GM03348 (cell line): ENCODE measurements around the gene CHRD.

ENCODE experiments used
- DNase-seq: peaks from one replicate; pipeline ENCODE4 v3.0.0; 2012; ENCODE audit warnings: low spot score

The CHRD gene

GRCh38 chr3:184346480-184347190 lies 33.2 kb upstream of the CHRD start:
- DNase-seq = no peak

DNA sequence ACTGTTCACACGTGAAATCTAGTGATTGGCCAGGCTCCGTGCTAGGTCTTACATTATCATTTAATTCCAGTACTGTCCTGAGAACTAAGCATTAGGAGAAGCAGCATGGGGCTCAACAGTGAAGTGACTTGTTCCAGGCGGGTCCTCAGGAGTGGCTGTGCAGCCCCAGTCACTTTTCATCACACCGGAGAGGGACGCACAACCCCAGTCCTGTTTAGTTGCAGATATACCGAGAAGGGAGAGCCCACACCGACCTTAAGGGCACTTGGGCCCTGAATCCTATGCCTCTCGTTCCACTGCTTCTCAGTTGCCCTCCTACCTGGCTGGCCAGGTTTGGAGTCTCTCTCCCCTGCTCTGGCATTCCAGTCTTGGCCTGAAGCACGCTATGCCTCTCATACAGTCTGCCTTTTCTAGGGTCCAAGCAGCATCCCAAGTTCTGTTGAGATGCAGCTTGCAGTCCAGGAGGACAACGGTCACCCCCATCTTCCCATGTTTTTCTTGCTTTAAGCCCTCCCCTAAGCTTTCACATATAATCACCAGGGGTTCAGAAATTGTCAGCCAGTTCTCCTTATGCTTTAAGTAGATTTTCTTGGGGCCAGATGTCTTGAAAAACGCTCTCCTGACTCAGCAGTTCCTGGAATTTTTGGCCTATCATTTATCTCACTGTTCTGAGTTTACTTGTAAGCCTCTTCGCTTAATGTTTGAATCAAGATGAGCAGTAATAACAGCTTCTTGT lies 32.4 kb upstream of the CHRD start:
- no peak for DNase-seq

DNA sequence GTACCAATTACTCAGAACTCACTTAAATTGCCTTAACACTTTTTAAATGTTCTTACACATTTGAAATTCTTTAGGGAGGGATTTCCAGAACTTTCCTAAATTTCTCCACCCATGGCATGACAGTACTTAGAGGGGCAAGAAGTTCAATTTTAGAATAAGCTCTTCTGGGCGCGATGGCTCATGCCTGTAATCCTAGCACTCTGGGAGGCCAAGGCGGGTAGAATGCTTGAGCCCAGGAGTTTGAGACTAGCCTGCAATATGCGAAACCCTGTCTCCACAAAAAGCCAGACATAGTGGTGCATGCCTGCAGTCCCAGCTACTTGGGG lies 31.8 kb upstream of the CHRD start:
- DNase-seq = no peak

GRCh38 chr3:184349563-184350470 lies 30.0 kb upstream of the CHRD start:
- DNase-seq = no peak

DNA sequence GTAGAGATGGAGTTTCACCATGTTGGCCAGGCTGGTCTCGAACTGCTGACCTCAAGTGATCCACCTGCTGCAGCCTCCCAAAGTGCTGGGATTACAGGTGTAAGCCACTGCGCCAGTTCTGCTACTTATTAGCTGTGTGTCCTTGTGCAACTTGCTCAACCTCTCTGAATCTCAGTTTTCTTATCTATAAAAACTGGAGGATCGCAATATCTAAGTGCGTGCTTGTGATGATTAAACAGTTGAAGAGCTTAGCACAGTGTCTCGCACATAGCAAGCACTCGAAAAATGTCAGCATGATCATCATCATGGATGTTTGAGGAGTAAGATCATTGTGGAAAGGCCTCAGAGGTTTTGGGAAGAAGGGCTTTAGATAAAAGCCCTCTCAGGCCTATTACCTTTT lies 29.2 kb upstream of the CHRD start:
- DNase-seq = no peak

DNA sequence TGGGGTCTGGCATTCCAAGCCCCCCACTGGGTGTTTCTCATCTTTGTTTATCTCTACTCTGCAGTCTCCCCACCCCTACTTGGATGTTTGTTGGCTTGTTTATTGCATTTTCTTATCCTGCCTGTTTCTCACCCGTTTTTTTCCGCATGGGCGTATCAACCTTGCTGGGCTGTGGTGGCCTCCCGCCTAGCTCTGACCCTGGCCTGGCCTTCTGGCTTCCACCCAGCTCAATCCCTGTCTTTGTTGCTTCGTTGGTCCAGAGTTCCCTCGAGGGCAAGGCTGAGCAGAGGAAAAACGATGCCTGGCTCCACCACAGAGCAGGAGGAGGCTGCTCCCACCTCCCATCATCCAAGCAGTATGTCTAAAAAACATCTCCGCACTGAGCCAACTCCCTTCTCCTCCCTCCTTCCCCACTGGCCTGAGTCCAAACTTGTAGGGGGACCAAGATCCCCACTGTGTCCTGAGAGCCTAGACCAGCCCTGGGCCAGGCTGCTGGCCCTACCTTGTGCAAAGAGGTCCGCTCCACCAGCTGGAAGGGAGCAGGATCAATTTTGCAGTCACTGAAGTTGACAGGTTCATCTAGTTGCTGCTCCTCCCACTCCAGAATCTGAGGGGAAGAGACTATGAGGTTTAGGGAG lies 28.2 kb upstream of the CHRD start:
- DNase-seq = no peak

- DNase-seq = no peak
These were observed 27.6 kb upstream of the CHRD start for GRCh38 chr3:184352149-184352785.

GRCh38 chr3:184352897-184353545 lies 26.8 kb upstream of the CHRD start:
- no peak for DNase-seq

- no peak for DNase-seq
These were observed 26.3 kb upstream of the CHRD start for GRCh38 chr3:184353546-184353941.

GRCh38 chr3:184354121-184354728 lies 25.6 kb upstream of the CHRD start:
- peak; percentile 79 for DNase-seq

GRCh38 chr3:184354754-184355153 lies 25.1 kb upstream of the CHRD start:
- no peak for DNase-seq

DNA sequence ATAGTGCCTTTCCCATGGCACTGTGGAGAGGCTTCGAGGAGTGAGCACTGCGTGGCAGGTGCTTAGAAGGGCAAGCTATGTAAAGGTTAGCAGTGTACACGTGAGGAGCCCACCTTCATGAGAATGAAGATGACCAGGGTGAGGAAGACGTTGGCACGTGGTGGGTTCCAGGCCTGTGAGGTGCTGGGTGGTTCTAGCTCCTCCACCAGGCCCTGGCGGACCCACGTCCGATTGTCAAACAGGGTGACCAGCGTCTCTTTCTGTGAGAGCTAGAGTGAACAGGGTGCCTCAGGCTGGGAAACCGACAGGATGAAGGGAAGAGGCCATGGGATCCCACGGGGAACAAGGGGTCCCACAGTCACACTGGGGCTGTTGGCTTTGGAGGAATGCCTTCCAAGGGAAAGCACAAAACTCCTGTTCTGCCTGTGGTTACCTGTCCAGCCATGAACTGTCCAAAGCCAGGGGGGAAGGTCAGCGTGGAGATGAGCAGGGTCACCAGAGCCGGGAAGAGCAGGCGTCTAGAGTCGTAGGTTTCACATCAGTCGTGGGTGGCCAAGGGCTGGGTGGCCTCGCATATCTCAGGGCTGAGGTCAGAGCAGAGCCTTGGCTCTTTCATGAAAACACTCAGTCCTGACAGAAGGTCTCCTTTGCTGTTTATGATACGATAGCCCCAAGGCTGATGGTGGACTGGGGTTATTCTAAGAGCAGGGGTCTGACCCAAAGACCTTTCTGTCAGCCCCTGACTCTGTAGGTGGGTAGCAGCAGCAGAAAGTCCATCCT lies 24.4 kb upstream of the CHRD start:
- no peak for DNase-seq

DNA sequence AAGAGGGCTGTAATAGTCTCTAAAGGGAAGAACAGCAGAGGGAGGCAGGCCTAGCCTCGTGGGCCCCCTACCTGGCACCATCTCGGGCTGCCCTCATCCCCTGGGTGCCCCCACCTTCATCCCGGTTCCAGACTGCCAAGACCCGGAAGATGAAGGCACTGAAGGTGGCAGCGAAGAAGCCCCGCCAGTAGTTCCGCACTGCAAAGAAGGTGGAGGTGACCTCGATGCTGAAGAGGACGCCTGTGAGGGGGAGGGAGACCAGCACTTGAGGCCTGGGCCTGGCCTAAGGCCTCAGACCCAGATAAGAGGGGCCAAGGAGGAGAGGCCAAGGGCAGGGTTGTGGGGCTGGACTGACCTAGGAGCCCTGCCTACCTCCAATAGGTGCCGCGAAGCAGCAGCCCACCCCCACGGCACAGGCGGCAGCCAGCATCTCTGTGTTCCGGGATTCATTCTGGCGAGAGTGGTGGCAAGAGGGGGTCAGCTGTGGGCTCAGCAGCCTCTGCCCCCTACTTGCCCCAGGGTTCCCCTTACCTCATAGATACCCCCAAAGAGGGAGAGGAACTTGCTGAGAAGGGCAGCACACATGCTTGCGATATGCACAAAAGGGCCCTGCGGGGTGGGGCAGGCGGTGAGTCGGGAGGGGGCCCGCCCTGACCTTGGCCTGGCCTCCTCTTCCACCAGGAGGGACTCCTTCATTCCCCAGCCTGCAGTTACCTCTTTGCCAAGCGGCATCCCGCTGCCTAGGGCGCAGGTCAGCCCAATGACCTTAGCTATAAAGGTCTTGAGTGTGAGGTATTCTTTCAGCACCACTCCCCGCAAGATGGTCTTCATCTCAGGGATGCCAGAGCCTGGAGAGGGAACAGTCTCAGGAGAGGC lies 22.4 kb upstream of the CHRD start:
- no peak for DNase-seq

DNA sequence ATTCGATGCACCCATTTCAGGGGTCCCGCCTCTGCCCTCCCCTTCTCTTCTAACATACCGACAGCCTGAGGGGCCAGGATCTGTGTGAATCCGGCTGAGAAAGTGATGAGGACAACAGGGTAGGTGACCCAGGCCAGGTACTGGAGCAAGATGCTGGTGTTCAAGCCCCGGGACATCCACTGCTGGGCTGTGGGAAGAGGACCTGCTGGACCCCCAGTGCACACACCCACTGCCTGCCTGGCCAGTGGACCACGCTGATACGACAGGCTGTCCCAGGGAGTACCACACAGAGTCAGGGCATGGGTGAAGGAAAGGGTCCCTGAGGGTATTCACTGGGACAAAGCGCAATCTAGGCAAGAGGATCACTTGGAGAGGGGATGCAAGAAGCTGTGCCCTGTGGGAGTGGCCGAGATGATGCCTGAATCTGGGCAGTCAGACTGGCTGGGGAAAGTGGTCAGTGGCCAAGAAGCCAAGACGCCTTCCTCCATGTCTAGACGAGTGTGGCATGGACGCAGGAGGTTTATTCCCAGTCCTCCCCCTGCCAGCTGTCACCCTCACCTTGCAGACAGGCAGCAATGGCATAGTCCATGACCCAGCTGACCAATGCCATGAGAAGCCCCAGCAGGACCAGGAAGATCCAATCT lies 21.6 kb upstream of the CHRD start:
- DNase-seq = no peak

GRCh38 chr3:184358921-184359350 lies 20.9 kb upstream of the CHRD start:
- no peak for DNase-seq

DNA sequence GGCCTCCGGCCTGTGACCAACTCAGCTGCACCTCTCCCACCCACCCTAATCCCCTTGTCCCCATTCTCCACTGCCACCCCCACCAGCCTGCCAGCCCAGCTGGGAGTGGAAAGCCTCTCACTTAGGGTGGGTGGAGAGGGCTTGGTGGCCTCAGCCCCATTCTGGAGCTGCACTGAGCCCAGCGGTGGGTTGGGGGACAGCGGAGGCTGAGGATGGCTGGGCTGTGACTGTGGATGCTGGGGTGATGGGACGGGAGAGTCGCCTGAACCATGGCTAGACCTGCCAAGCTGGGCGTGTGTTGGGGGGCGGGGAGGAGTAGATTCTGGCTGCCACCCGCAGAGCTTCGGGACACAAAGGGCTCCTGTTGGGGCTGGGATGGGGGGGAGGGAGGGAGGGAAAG lies 20.2 kb upstream of the CHRD start:
- DNase-seq = no peak

- no peak for DNase-seq
These were observed 19.6 kb upstream of the CHRD start for GRCh38 chr3:184360070-184360928.
